Measurements from ENCODE around the gene FAM83F. TPM values are rescaled to one million over a fixed set of nuclear protein-coding genes. Genes with fewer than 3 reads are reported as not detected.

Gene FAM83F
- total RNA-seq, 2 experiments from 2014 or later, result not detected

DNA sequence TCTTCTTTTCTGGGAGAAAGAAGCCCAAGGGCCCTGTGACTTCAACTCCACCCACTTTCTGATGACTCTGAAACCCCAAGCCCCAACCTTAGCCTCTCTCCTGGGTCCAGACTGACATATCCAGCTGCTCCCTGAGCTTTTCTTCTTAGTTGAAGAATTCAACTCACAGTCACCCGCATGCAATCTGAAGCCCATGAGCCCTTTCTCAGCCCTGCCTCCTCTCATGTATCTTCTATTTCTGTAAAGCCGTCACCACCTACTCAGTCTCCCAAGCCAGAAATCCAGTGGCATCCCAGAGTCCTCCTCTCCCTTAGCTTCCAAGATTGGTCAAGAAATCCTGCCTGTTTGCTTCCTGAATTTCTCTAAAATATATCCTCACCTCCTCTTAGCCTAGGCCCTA lies 41.7 kb upstream of the FAM83F start:
- ChIA-PET POLR2A (interaction anchor here (0.6 kb wide), 1 partner anchor 50 kb away, joined by 3 read pairs; no protein-coding TSS in a partner anchor), CTCF (ENCODE audit: unreplicated experiment) (no interaction called here)
- peaks cover 48% of the 10 kb centered on the region for H3K4me1 ChIP-seq (ENCODE audit: insufficient read depth, low read length, poor library complexity, severe bottlenecking)
- no peak overlapping the region for H2AFZ ChIP-seq (ENCODE audit: low read length)
- H3K36me3 ChIP-seq (ENCODE audit: insufficient read depth, low read length), result no peaks in the 10 kb centered on the region
- H3K9me2 ChIP-seq (ENCODE audit: insufficient read depth, low read length), result no peaks in the 10 kb centered on the region
- H3K27ac ChIP-seq (ENCODE audit: low read depth, low read length, poor library complexity, severe bottlenecking), result no peak overlapping the region
- TF ChIP-seq EZH2phosphoT487 (IDR thresholded peaks at IDR 0.05; ENCODE audit: borderline replicate concordance, low read depth, low read length), result no peak
- TF ChIP-seq, protein P1, sequence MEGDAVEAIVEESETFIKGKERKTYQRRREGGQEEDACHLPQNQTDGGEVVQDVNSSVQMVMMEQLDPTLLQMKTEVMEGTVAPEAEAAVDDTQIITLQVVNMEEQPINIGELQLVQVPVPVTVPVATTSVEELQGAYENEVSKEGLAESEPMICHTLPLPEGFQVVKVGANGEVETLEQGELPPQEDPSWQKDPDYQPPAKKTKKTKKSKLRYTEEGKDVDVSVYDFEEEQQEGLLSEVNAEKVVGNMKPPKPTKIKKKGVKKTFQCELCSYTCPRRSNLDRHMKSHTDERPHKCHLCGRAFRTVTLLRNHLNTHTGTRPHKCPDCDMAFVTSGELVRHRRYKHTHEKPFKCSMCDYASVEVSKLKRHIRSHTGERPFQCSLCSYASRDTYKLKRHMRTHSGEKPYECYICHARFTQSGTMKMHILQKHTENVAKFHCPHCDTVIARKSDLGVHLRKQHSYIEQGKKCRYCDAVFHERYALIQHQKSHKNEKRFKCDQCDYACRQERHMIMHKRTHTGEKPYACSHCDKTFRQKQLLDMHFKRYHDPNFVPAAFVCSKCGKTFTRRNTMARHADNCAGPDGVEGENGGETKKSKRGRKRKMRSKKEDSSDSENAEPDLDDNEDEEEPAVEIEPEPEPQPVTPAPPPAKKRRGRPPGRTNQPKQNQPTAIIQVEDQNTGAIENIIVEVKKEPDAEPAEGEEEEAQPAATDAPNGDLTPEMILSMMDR (conservative IDR thresholded peaks at IDR 0.05; ENCODE audit: low read length), result no peak
- BruUV-seq (replicated peaks), result no TSS peak
- no peaks in the 10 kb centered on the region for H4K20me1 ChIP-seq (ENCODE audit: insufficient read depth, low read length)
- DNase-seq (ENCODE audit: low spot score), result no peak
- no peak overlapping the region for H3K4me2 ChIP-seq (ENCODE audit: low read length)
- intact Hi-C loops (cut with micrococcal nuclease; ENCODE audit: unreplicated experiment), result no loop called here
- no peak overlapping the region for H3K4me3 ChIP-seq (ENCODE audit: low read depth, low read length, poor library complexity, severe bottlenecking)
- H3K79me2 ChIP-seq (ENCODE audit: insufficient read depth, low read depth, low read length), result no peaks in the 10 kb centered on the region
- H3K9me3 ChIP-seq (ENCODE audit: low read length), result no peaks in the 10 kb centered on the region

DNA sequence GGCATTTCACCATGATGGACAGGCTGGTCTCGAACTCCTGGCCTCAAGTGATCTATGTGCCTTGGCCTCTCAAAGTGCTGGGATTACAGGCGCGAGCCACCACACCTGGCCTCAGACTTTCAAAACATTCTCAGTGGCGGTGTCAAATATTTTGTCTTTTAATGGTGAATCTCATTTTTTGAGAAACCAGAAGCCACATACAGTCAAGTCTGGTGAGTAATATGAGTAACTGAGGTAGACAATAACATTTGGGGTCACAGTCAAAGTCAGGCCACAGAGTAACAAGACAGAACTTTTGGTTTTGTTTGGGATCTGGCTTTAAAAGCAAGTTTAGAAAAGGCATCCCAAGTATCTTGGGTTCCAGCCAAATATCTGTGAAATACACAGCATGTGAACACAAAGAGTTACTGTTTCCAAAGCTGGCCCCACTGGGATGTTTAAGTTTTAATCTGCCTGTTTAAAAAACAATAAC lies 40.1 kb upstream of the FAM83F start:
- POLR2A ChIA-PET, result no interaction called here
- Histone ChIP-seq H3K27ac (ENCODE audit: low read depth, low read length, poor library complexity, severe bottlenecking) (no peak overlapping the region), H3K79me2 (ENCODE audit: insufficient read depth, low read depth, low read length) (no peaks in the 10 kb centered on the region), H3K4me3 (ENCODE audit: low read depth, low read length, poor library complexity, severe bottlenecking) (no peak overlapping the region), H3K36me3 (ENCODE audit: insufficient read depth, low read length) (no peaks in the 10 kb centered on the region), H4K20me1 (ENCODE audit: insufficient read depth, low read length) (no peaks in the 10 kb centered on the region), H3K9me2 (ENCODE audit: insufficient read depth, low read length) (no peaks in the 10 kb centered on the region), H3K4me1 (ENCODE audit: insufficient read depth, low read length, poor library complexity, severe bottlenecking) (peaks cover 40% of the 10 kb centered on the region), H3K4me2 (ENCODE audit: low read length) (no peak overlapping the region), H2AFZ (ENCODE audit: low read length) (no peak overlapping the region), H3K9me3 (ENCODE audit: low read length) (no peaks in the 10 kb centered on the region)
- TF ChIP-seq, protein P1 (conservative IDR thresholded peaks at IDR 0.05; ENCODE audit: low read length), result no peak
- no peak for TF ChIP-seq EZH2phosphoT487 (IDR thresholded peaks at IDR 0.05; ENCODE audit: borderline replicate concordance, low read depth, low read length)
- no TSS peak for BruUV-seq (replicated peaks)
- intact Hi-C loops (cut with micrococcal nuclease; ENCODE audit: unreplicated experiment), result no loop called here
- no peak for DNase-seq (ENCODE audit: low spot score)
- CTCF ChIA-PET (ENCODE audit: unreplicated experiment), result no interaction called here

DNA sequence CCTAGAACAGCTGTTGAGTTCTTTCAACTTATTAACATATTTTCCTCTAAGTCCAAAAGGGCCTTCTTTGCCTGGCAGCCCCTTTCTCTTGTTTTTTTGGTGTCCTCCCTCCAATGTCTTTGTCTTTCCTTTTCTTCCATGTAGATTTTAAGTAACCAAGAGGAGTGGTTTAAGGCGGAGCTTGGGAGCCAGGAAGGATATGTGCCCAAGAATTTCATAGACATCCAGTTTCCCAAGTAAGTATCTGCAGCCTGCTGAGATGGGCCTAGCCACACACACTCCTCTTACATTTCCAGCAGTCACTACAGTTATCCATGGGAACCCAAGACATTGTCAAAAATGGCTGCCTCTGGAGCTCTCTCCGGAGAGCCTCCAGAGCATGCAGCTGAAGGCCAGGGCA lies 39.1 kb upstream of the FAM83F start:
- Histone ChIP-seq H3K79me2 (ENCODE audit: insufficient read depth, low read depth, low read length) (no peaks in the 10 kb centered on the region), H4K20me1 (ENCODE audit: insufficient read depth, low read length) (no peaks in the 10 kb centered on the region), H3K9me3 (ENCODE audit: low read length) (no peaks in the 10 kb centered on the region), H3K4me2 (ENCODE audit: low read length) (no peak overlapping the region), H3K4me3 (ENCODE audit: low read depth, low read length, poor library complexity, severe bottlenecking) (no peak overlapping the region), H2AFZ (ENCODE audit: low read length) (no peak overlapping the region), H3K4me1 (ENCODE audit: insufficient read depth, low read length, poor library complexity, severe bottlenecking) (peaks cover 29% of the 10 kb centered on the region), H3K9me2 (ENCODE audit: insufficient read depth, low read length) (no peaks in the 10 kb centered on the region), H3K27ac (ENCODE audit: low read depth, low read length, poor library complexity, severe bottlenecking) (no peak overlapping the region), H3K36me3 (ENCODE audit: insufficient read depth, low read length) (no peaks in the 10 kb centered on the region)
- intact Hi-C loops (cut with micrococcal nuclease; ENCODE audit: unreplicated experiment), result no loop called here
- ChIA-PET POLR2A (no interaction called here), CTCF (ENCODE audit: unreplicated experiment) (no interaction called here)
- TF ChIP-seq, protein P1 (conservative IDR thresholded peaks at IDR 0.05; ENCODE audit: low read length), result no peak
- no peak for TF ChIP-seq EZH2phosphoT487 (IDR thresholded peaks at IDR 0.05; ENCODE audit: borderline replicate concordance, low read depth, low read length)
- BruUV-seq (replicated peaks), result no TSS peak
- no peak for DNase-seq (ENCODE audit: low spot score)

All from OCI-LY7 (cell line).